Esophagus muscularis mucosa (tissue), 4 donors: ENCODE results near the gene PTPRN2. TPM values are rescaled to one million over a fixed set of nuclear protein-coding genes. Genes with fewer than 3 reads are reported as not detected.

Experiments
- DNase-seq: peaks from one replicate; pipeline ENCODE4 v3.0.0-alpha.2; 2017; ENCODE audit errors: extremely low spot score
- H3K27ac ChIP-seq, 4 donors: fragments of 200-600 bp; sonication (generic); replicated peaks in 1 of 4; 1 replicate in 3 of 4; 2 replicates in 1 of 4; pipeline ENCODE4 v1.5.1; 2016 to 2019; ENCODE audit warnings: mild to moderate bottlenecking in 1 of 4
- H3K27me3 ChIP-seq, 4 donors: fragments of 200-600 bp; sonication (generic); one replicate each; pipeline versions ENCODE4 v1.5.1 to v1.6.0; 2016 to 2019
- H3K36me3 ChIP-seq, 4 donors: fragments of 200-600 bp; sonication (generic); one replicate each; pipeline ENCODE4 v1.5.1; 2016 to 2019
- H3K4me1 ChIP-seq, 4 donors: fragments of 200-600 bp; sonication (generic); one replicate each; pipeline ENCODE4 v1.5.1; 2016 to 2019
- H3K4me3 ChIP-seq, 4 donors: fragments of 200-600 bp; sonication (generic); 1 replicate in 2 of 4; 2 replicates in 2 of 4; pipeline ENCODE4 v1.5.1; 2016 to 2019; ENCODE audit warnings: mild to moderate bottlenecking in 4 of 4, moderate library complexity in 1 of 4
- H3K9me3 ChIP-seq, 4 donors: fragments of 200-600 bp; sonication (generic); 1 replicate in 3 of 4; 2 replicates in 1 of 4; pipeline ENCODE4 v1.5.1; 2016 to 2019
- CTCF ChIP-seq, 3 experiments: fragments of 200-600 bp in 2 of 3; fragments of 450-650 bp in 1 of 3; sonication (generic) in 2 of 3; IDR thresholded peaks; one replicate each; pipeline ENCODE4 v1.5.1; 2017 to 2019; ENCODE audit warnings: antibody characterized with exemption in 3 of 3, mild to moderate bottlenecking in 2 of 3, moderate library complexity in 1 of 3
- EP300 ChIP-seq: sonication (generic); formaldehyde crosslinking; IDR thresholded peaks from one replicate; pipeline ENCODE4 v1.6.1; 2017; ENCODE audit warnings: antibody characterized with exemption
- POLR2A ChIP-seq: fragments of 450-650 bp; IDR thresholded peaks from one replicate; pipeline ENCODE4 v1.6.1; 2017; ENCODE audit warnings: antibody characterized with exemption, moderate library complexity, mild to moderate bottlenecking, low read depth
- POLR2AphosphoS5 ChIP-seq, 2 donors: sonication (generic); formaldehyde crosslinking; IDR thresholded peaks; one replicate each; pipeline ENCODE4 v1.6.1; 2017; ENCODE audit warnings: antibody characterized with exemption in 2 of 2
- WGBS: methylation state at CpG from one replicate; pipeline ENCODE4 v1.1.5; 2018; 5-methylcytosine and 5-hydroxymethylcytosine counted together
- intact Hi-C: fragments of 100-400 bp; cut with DNase I; formaldehyde crosslinking; loops from one replicate; pipeline ENCODE4 v1.15.1; 2023
- total RNA-seq, 4 donors: library from RNA; depleted of rRNA; stranded (reverse); fragments of >200 nt; gene quantifications; one replicate each; pipeline versions ENCODE4 v1.1.0 to v1.2.1, GENCODE V29; 2016

PTPRN2 gene
- total RNA-seq, 4 donors from 2014 or later = 2.1 to 3.1 (median 3.1) TPM

- no peak for TF ChIP-seq EP300
- TF ChIP-seq POLR2AphosphoS5 (IDR thresholded peaks at IDR 0.05) = peak; percentile 18 to 24
- H3K36me3 ChIP-seq = no peaks in the 10 kb centered on the region
- intact Hi-C loops = no loop called here
- no peaks in the 10 kb centered on the region for H3K9me3 ChIP-seq
- 68% methylated on average over 22 of the region's 28 CpGs for WGBS
- H3K4me1 ChIP-seq = peaks cover 0 to 12% (median 8%) of the 10 kb centered on the region in 4 donors
- H3K27ac ChIP-seq = peak overlapping the region in 1 of 4 donors; percentile 44
- peak; percentile 92 for DNase-seq
- H3K27me3 ChIP-seq = peaks cover 0 to 8% (median 0%) of the 10 kb centered on the region in 4 donors
- H3K4me3 ChIP-seq = no peak overlapping the region
These were observed 733.3 kb downstream of the PTPRN2 start for GRCh38 chr7:157854066-157854891.

GRCh38 chr7:157853789-157854065, 733.9 kb downstream of the PTPRN2 start:
- WGBS = 87% methylated on average over 13 of the region's 13 CpGs
- intact Hi-C loops = no loop called here
- no peaks in the 10 kb centered on the region for H3K9me3 ChIP-seq
- H3K4me3 ChIP-seq = no peak overlapping the region
- DNase-seq = no peak
- no peak for TF ChIP-seq EP300
- no peak for TF ChIP-seq POLR2AphosphoS5 (IDR thresholded peaks at IDR 0.05)
- TF ChIP-seq CTCF (IDR thresholded peaks at IDR 0.05) = no peak
- TF ChIP-seq POLR2A = no peak
- H3K27ac ChIP-seq = peak overlapping the region in 1 of 4 donors; percentile 39
- no peaks in the 10 kb centered on the region for H3K36me3 ChIP-seq
- H3K4me1 ChIP-seq = peaks cover 0 to 12% (median 8%) of the 10 kb centered on the region in 4 donors
- peaks cover 0 to 13% (median 0%) of the 10 kb centered on the region in 4 donors for H3K27me3 ChIP-seq

GRCh38 chr7:157853076-157853788, 734.4 kb downstream of the PTPRN2 start:
- peaks cover 0 to 12% (median 8%) of the 10 kb centered on the region in 4 donors for H3K4me1 ChIP-seq
- H3K4me3 ChIP-seq = no peak overlapping the region
- H3K36me3 ChIP-seq = no peaks in the 10 kb centered on the region
- H3K27me3 ChIP-seq = peaks cover 0 to 17% (median 0%) of the 10 kb centered on the region in 4 donors
- 94% methylated on average over 26 of the region's 26 CpGs for WGBS
- TF ChIP-seq POLR2A = no peak
- no peak for TF ChIP-seq CTCF (IDR thresholded peaks at IDR 0.05)
- intact Hi-C loops = no loop called here
- H3K9me3 ChIP-seq = no peaks in the 10 kb centered on the region
- no peak for DNase-seq
- H3K27ac ChIP-seq = no peak overlapping the region

GRCh38 chr7:157851501-157852067, 736.0 kb downstream of the PTPRN2 start:
- peaks cover 0 to 17% (median 0%) of the 10 kb centered on the region in 4 donors for H3K27me3 ChIP-seq
- no peak for TF ChIP-seq POLR2AphosphoS5 (IDR thresholded peaks at IDR 0.05)
- TF ChIP-seq EP300 = no peak
- TF ChIP-seq POLR2A = no peak
- TF ChIP-seq CTCF (IDR thresholded peaks at IDR 0.05) = no peak
- intact Hi-C loops = no loop called here
- no peaks in the 10 kb centered on the region for H3K9me3 ChIP-seq
- no peak overlapping the region for H3K27ac ChIP-seq
- 40% methylated on average over 9 of the region's 20 CpGs for WGBS
- no peak for DNase-seq
- H3K36me3 ChIP-seq = no peaks in the 10 kb centered on the region
- peak overlapping the region; percentile 16 to 30 (median 24) for H3K4me3 ChIP-seq
- H3K4me1 ChIP-seq = peaks cover 0 to 12% (median 8%) of the 10 kb centered on the region in 4 donors
